ENCODE data around the gene NELFE. TPM values are rescaled to one million over a fixed set of nuclear protein-coding genes. Genes with fewer than 3 reads are reported as not detected.

The NELFE gene
- total RNA-seq, 2 experiments from 2014 or later, result 76.1 to 94.8 TPM

DNA sequence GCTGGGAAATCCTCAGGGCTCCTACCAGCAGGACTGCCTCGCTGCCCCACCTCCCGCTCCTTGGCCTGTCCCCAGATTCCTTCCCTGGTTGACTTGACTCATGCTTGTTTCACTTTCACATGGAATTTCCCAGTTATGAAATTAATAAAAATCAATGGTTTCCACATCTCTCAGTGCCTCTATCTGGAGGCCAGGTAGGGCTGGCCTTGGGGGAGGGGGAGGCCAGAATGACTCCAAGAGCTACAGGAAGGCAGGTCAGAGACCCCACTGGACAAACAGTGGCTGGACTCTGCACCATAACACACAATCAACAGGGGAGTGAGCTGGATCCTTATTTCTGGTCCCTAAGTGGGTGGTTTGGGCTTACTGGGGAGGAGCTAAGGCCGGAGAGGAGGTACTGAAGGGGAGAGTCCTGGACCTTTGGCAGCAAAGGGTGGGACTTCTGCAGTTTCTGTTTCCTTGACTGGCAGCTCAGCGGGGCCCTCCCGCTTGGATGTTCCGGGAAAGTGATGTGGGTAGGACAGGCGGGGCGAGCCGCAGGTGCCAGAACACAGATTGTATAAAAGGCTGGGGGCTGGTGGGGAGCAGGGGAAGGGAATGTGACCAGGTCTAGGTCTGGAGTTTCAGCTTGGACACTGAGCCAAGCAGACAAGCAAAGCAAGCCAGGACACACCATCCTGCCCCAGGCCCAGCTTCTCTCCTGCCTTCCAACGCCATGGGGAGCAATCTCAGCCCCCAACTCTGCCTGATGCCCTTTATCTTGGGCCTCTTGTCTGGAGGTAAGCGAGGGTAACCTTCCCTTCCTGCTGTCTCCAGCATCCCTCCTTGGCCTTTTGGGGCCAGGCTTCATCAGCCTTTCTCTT is 13.0 kb downstream of the NELFE start, which contains the start of gene CFB:
TSS of gene CFB (plus strand) at position 589 of the 863 bp plus-strand sequence. CDS start at position 716, 127 bp downstream.
- Histone ChIP-seq H3K9me3 (ENCODE audit: low read length) (no peaks in the 10 kb centered on the region), H3K4me2 (ENCODE audit: low read length) (no peak within 1 kb of the TSS), H3K9me2 (ENCODE audit: insufficient read depth, low read length) (no peaks in the 10 kb centered on the region), H3K36me3 (ENCODE audit: insufficient read depth, low read length) (0 out of 2 replicates have a peak, but pooled peaks cover under 1% of the 10 kb centered on the region), H3K4me3 (ENCODE audit: low read depth, low read length, poor library complexity, severe bottlenecking) (no peak within 1 kb of the TSS), H3K79me2 (ENCODE audit: insufficient read depth, low read depth, low read length) (no peaks in the 10 kb centered on the region), H3K27ac (ENCODE audit: low read depth, low read length, poor library complexity, severe bottlenecking) (no peak within 1 kb of the TSS), H4K20me1 (ENCODE audit: insufficient read depth, low read length) (no peaks in the 10 kb centered on the region), H3K4me1 (ENCODE audit: insufficient read depth, low read length, poor library complexity, severe bottlenecking) (no peaks in the 10 kb centered on the region), H2AFZ (ENCODE audit: low read length) (no peak within 1 kb of the TSS)
- CTCF ChIA-PET (ENCODE audit: unreplicated experiment), result no interaction called here
- no peak for TF ChIP-seq EZH2phosphoT487 (IDR thresholded peaks at IDR 0.05; ENCODE audit: borderline replicate concordance, low read depth, low read length)
- TF ChIP-seq, protein P1, sequence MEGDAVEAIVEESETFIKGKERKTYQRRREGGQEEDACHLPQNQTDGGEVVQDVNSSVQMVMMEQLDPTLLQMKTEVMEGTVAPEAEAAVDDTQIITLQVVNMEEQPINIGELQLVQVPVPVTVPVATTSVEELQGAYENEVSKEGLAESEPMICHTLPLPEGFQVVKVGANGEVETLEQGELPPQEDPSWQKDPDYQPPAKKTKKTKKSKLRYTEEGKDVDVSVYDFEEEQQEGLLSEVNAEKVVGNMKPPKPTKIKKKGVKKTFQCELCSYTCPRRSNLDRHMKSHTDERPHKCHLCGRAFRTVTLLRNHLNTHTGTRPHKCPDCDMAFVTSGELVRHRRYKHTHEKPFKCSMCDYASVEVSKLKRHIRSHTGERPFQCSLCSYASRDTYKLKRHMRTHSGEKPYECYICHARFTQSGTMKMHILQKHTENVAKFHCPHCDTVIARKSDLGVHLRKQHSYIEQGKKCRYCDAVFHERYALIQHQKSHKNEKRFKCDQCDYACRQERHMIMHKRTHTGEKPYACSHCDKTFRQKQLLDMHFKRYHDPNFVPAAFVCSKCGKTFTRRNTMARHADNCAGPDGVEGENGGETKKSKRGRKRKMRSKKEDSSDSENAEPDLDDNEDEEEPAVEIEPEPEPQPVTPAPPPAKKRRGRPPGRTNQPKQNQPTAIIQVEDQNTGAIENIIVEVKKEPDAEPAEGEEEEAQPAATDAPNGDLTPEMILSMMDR (conservative IDR thresholded peaks at IDR 0.05; ENCODE audit: low read length), result no peak
- BruUV-seq (replicated peaks), result no TSS peak
- DNase-seq (ENCODE audit: low spot score), result no peak
- intact Hi-C loops (cut with micrococcal nuclease; ENCODE audit: unreplicated experiment), result no loop called here
- POLR2A ChIA-PET, result no interaction called here

GRCh38 chr6:31945154-31945506 is 13.6 kb downstream of the NELFE start:
- Histone ChIP-seq H3K4me3 (ENCODE audit: low read depth, low read length, poor library complexity, severe bottlenecking) (no peak overlapping the region), H4K20me1 (ENCODE audit: insufficient read depth, low read length) (no peaks in the 10 kb centered on the region), H3K79me2 (ENCODE audit: insufficient read depth, low read depth, low read length) (no peaks in the 10 kb centered on the region), H3K4me2 (ENCODE audit: low read length) (no peak overlapping the region), H3K27ac (ENCODE audit: low read depth, low read length, poor library complexity, severe bottlenecking) (no peak overlapping the region), H3K9me2 (ENCODE audit: insufficient read depth, low read length) (no peaks in the 10 kb centered on the region), H3K36me3 (ENCODE audit: insufficient read depth, low read length) (no peaks in the 10 kb centered on the region), H3K9me3 (ENCODE audit: low read length) (no peaks in the 10 kb centered on the region), H3K4me1 (ENCODE audit: insufficient read depth, low read length, poor library complexity, severe bottlenecking) (no peaks in the 10 kb centered on the region), H2AFZ (ENCODE audit: low read length) (no peak overlapping the region)
- CTCF ChIA-PET (ENCODE audit: unreplicated experiment), result no interaction called here
- intact Hi-C loops (cut with micrococcal nuclease; ENCODE audit: unreplicated experiment), result no loop called here
- POLR2A ChIA-PET, result no interaction called here
- no peak for DNase-seq (ENCODE audit: low spot score)
- TF ChIP-seq, protein P1 (conservative IDR thresholded peaks at IDR 0.05; ENCODE audit: low read length), result no peak
- TF ChIP-seq EZH2phosphoT487 (IDR thresholded peaks at IDR 0.05; ENCODE audit: borderline replicate concordance, low read depth, low read length), result no peak
- no TSS peak for BruUV-seq (replicated peaks)

DNA sequence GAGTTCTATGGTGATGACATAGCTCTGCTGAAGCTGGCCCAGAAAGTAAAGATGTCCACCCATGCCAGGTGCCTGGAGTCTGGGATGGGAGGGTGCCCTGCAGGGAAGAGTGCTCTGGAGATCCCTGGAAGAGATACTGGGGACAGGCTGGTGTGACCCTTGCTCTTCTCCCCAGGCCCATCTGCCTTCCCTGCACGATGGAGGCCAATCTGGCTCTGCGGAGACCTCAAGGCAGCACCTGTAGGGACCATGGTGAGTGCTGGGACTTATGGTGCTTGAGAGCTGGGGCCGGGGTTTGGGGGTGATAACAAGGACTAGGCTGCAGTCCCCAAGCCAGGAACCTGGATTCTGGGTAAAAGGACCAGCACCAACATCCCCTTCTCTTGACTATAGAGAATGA is 15.0 kb downstream of the NELFE start:
- Histone ChIP-seq H2AFZ (ENCODE audit: low read length) (no peak overlapping the region), H3K4me1 (ENCODE audit: insufficient read depth, low read length, poor library complexity, severe bottlenecking) (no peaks in the 10 kb centered on the region), H3K4me3 (ENCODE audit: low read depth, low read length, poor library complexity, severe bottlenecking) (no peak overlapping the region), H3K79me2 (ENCODE audit: insufficient read depth, low read depth, low read length) (no peaks in the 10 kb centered on the region), H3K9me3 (ENCODE audit: low read length) (no peaks in the 10 kb centered on the region), H3K27ac (ENCODE audit: low read depth, low read length, poor library complexity, severe bottlenecking) (no peak overlapping the region), H3K9me2 (ENCODE audit: insufficient read depth, low read length) (no peaks in the 10 kb centered on the region), H4K20me1 (ENCODE audit: insufficient read depth, low read length) (no peaks in the 10 kb centered on the region), H3K4me2 (ENCODE audit: low read length) (no peak overlapping the region), H3K36me3 (ENCODE audit: insufficient read depth, low read length) (no peaks in the 10 kb centered on the region)
- no peak for TF ChIP-seq EZH2phosphoT487 (IDR thresholded peaks at IDR 0.05; ENCODE audit: borderline replicate concordance, low read depth, low read length)
- TF ChIP-seq, protein P1 (conservative IDR thresholded peaks at IDR 0.05; ENCODE audit: low read length), result no peak
- DNase-seq (ENCODE audit: low spot score), result no peak
- intact Hi-C loops (cut with micrococcal nuclease; ENCODE audit: unreplicated experiment), result no loop called here
- no TSS peak for BruUV-seq (replicated peaks)
- POLR2A ChIA-PET, result interaction anchor here (0.6 kb wide), 1 partner anchor 1701 kb away, joined by 3 read pairs; no protein-coding TSS in a partner anchor
- CTCF ChIA-PET (ENCODE audit: unreplicated experiment), result no interaction called here
